ENCODE results near the gene VSIR. TPM values are rescaled to one million over a fixed set of nuclear protein-coding genes. Genes with fewer than 3 reads are reported as not detected.

VSIR gene
- total and polyA plus RNA-seq, 4 donors, result 32.3 to 244 (median 84.5) TPM

DNA sequence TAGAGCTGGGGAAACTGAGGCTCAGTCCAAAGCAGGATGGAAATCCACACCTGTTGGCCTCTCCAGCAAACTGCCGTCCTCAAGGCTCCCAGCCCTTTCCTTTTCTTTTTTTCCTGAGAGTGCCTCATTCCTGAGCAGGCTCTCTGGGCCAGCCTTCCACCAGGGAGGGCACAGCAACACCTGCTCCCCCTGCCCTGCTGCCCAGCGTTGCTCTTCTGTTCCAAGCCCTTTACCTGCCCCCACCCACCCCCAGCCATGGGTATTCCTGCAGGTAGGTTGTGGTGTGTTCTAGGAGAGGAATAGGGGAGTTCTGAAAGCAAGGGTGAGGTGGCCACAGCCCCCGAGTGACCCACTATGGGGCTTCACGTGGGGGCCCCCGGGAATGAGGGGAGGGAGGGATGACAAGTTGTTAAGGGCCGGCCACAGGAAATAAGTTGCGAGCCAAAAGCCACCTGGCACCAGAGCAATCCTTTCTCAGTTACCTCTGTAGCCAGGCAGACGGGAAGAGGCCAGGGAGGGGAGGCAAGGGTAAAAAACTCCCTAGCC is 19.3 kb downstream of the VSIR start:
- Histone ChIP-seq H3K9me3 (ENCODE audit: control insufficient read depth in 4 of 4, insufficient read depth in 3 of 4, low read length in 3 of 4) (no peaks in the 10 kb centered on the region), H3K4me1 (ENCODE audit: control insufficient read depth in 5 of 5, insufficient read depth in 5 of 5, low read length in 5 of 5) (peaks cover 8 to 48% (median 17%) of the 10 kb centered on the region in 5 donors), H3K27ac (ENCODE audit: low read depth in 1 of 2, low read length in 1 of 2) (peak overlapping the region in 1 of 2 donors; percentile 83), H3K9ac (ENCODE audit: insufficient read depth in 1 of 2, low read length in 2 of 2) (no peak overlapping the region), H3K27me3 (ENCODE audit: control insufficient read depth in 3 of 3, insufficient read depth in 3 of 3, low read length in 2 of 3) (no peaks in the 10 kb centered on the region), H3K4me3 (no peak overlapping the region), H3K36me3 (ENCODE audit: control insufficient read depth in 4 of 4, insufficient read depth in 4 of 4, low read length in 4 of 4) (peaks cover 0 to 44% (median 0%) of the 10 kb centered on the region in 4 donors)
- 19 to 45% methylated on average over 8 of the region's 8 CpGs for WGBS, 2 donors
- TF ChIP-seq, protein P1, sequence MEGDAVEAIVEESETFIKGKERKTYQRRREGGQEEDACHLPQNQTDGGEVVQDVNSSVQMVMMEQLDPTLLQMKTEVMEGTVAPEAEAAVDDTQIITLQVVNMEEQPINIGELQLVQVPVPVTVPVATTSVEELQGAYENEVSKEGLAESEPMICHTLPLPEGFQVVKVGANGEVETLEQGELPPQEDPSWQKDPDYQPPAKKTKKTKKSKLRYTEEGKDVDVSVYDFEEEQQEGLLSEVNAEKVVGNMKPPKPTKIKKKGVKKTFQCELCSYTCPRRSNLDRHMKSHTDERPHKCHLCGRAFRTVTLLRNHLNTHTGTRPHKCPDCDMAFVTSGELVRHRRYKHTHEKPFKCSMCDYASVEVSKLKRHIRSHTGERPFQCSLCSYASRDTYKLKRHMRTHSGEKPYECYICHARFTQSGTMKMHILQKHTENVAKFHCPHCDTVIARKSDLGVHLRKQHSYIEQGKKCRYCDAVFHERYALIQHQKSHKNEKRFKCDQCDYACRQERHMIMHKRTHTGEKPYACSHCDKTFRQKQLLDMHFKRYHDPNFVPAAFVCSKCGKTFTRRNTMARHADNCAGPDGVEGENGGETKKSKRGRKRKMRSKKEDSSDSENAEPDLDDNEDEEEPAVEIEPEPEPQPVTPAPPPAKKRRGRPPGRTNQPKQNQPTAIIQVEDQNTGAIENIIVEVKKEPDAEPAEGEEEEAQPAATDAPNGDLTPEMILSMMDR (IDR thresholded peaks at IDR 0.05; ENCODE audit: control extremely low read depth, extremely low read depth), result no peak
- no peak for DNase-seq
- ATAC-seq (ENCODE audit: insufficient read depth, low FRiP score), result no peak

DNA sequence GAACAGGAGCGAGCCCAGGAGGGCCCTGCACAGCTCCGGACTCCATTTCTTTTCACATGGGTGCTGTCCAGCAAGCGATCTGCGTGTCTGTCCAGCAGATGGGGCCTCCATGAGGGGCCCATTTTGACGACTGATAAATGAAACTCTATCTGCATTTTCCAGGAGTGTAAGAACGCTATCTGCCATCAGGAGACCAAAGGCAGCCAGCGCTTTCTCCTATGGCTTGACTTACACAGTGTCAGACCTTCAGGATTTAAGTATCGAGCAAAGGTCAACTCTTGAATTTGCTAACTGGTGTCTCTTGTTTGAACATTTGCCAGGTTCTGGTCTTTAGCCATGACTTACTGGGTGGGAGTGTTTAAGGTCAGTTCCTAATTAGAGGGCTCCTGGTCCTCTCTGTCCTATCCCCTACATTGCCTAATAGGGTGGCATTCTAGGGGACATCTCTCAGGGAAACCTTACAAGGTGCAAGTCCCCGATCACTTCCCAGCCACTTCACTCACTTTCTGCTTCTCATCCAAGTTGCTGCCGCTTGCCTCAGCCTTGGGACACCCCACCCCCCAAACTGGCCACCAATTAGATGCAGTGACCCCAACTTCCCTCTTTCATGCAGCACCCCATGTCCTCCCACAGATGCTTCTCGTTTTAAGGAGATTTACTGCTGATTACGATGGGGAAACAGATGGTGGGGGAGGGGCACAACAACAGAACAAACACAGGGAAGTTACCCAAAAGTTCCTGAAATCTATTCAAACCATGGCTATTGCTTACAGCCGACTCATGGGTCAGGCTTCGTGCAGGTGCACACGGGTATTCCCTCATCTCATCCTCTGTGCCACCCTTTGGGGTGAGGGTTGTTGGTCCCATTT is 20.0 kb downstream of the VSIR start:
- ATAC-seq (ENCODE audit: insufficient read depth, low FRiP score) (peak; percentile 21), DNase-seq (peak in 1 of 3 donors; percentile 37)
- Histone ChIP-seq H3K4me3 (no peak overlapping the region), H3K36me3 (ENCODE audit: control insufficient read depth in 4 of 4, insufficient read depth in 4 of 4, low read length in 4 of 4) (peaks cover 0 to 43% (median 0%) of the 10 kb centered on the region in 4 donors), H3K27me3 (ENCODE audit: control insufficient read depth in 3 of 3, insufficient read depth in 3 of 3, low read length in 2 of 3) (no peaks in the 10 kb centered on the region), H3K9me3 (ENCODE audit: control insufficient read depth in 4 of 4, insufficient read depth in 3 of 4, low read length in 3 of 4) (no peaks in the 10 kb centered on the region), H3K9ac (ENCODE audit: insufficient read depth in 1 of 2, low read length in 2 of 2) (no peak overlapping the region), H3K27ac (ENCODE audit: low read depth in 1 of 2, low read length in 1 of 2) (peak overlapping the region in 1 of 2 donors; percentile 83), H3K4me1 (ENCODE audit: control insufficient read depth in 5 of 5, insufficient read depth in 5 of 5, low read length in 5 of 5) (peaks cover 8 to 55% (median 21%) of the 10 kb centered on the region in 5 donors)
- 51 to 71% methylated on average over 15 of the region's 15 CpGs for WGBS, 2 donors
- TF ChIP-seq, protein P1 (IDR thresholded peaks at IDR 0.05; ENCODE audit: control extremely low read depth, extremely low read depth), result no peak

DNA sequence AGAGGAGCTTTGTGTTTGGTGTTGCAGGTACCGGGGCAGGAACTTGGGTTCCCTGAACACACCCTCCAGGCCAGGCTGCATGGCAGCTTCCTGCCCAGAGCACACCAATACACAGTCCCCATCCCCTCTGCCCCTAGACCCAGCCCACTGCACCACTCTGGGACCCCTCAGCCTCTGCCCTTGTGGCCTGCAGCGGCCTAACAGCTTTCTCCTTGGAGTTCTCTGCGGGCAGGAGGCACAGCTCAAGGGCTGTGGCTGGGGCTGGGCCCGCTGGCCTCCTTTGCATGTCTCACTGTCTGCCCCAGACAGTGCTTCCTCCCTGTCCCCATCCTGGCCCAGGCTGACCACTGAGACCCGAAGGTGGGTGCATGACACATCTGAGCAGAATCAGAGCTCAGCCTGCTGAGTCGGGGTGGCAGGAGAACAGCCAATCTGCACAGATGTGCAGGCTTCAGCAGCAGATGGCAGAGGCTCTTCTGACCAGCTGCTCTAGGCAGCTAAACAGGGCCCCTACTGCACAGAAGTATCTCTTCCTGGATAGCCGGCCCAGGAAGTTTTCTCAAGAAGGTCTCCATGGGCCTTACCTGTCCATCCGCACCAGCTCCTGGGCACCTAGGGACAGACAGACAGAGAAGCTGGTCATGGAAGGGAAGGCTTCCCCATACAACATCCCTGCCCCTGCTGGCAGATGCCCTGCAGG is 20.8 kb downstream of the VSIR start:
- Histone ChIP-seq H3K4me1 (ENCODE audit: control insufficient read depth in 5 of 5, insufficient read depth in 5 of 5, low read length in 5 of 5) (peaks cover 12 to 63% (median 27%) of the 10 kb centered on the region in 5 donors), H3K27me3 (ENCODE audit: control insufficient read depth in 3 of 3, insufficient read depth in 3 of 3, low read length in 2 of 3) (no peaks in the 10 kb centered on the region), H3K4me3 (no peak overlapping the region), H3K9me3 (ENCODE audit: control insufficient read depth in 4 of 4, insufficient read depth in 3 of 4, low read length in 3 of 4) (no peaks in the 10 kb centered on the region), H3K27ac (ENCODE audit: low read depth in 1 of 2, low read length in 1 of 2) (peak overlapping the region in 1 of 2 donors; percentile 75), H3K36me3 (ENCODE audit: control insufficient read depth in 4 of 4, insufficient read depth in 4 of 4, low read length in 4 of 4) (peaks cover 0 to 40% (median 0%) of the 10 kb centered on the region in 4 donors), H3K9ac (ENCODE audit: insufficient read depth in 1 of 2, low read length in 2 of 2) (no peak overlapping the region)
- TF ChIP-seq, protein P1 (IDR thresholded peaks at IDR 0.05; ENCODE audit: control extremely low read depth, extremely low read depth), result no peak
- ATAC-seq (ENCODE audit: insufficient read depth, low FRiP score), result no peak
- 45 to 75% methylated on average over 8 of the region's 8 CpGs for WGBS, 2 donors
- DNase-seq, result peak in 1 of 3 donors; percentile 16
